NOMO-1 treated with DMSO at 0.1 percent for 48 hours (cell line): ENCODE measurements around the gene NRG3.

Source experiments
- DNase-seq: peaks from one replicate; lab custom pipeline; 2025; ENCODE audit not compliant: unreplicated experiment; lab: John Stamatoyannopoulos, UW

The NRG3 gene

DNA sequence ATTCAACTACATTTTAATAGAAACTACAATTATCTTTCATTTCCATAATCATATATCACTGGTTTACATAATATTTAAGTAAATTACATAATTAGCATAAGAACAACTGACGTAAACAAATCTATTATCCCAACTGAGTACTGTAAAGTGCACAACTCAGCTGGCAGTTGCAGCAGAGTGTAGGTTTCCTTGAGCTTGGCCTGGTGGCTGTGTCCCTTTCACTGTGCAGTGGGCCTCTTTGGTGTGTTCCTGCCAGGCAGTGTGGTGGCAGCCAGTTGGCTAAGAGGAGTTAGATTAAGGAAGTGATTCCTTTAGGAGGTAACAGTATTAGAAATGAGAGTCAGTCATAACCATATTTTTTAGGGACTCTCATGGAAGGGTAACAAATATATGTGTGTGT, 7.0 kb downstream of the NRG3 start:
- no peak for DNase-seq

- no peak for DNase-seq
These were observed 9.9 kb downstream of the NRG3 start for GRCh38 chr10:81884856-81885255.

DNA sequence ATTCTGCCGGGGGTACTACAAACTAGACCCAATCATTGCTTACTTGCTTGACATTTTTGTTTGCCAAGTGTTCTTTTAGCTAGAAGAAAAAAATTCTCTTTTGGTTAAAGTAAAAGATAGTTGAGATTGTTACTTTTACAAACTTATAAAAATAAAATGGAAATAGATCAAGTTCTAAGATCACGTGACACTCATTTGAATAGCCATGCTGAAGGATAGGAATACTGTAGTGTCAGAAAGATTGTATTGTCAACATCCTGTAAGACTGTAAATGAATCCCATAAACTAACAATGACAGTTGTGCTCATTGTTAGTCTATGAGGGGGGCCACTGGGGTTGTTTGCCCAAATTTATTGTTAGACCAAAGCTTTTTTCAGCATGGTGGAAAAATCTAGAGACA, 10.5 kb downstream of the NRG3 start:
- no peak for DNase-seq

- no peak for DNase-seq
These were observed 11.9 kb downstream of the NRG3 start for GRCh38 chr10:81886939-81887338.

DNA sequence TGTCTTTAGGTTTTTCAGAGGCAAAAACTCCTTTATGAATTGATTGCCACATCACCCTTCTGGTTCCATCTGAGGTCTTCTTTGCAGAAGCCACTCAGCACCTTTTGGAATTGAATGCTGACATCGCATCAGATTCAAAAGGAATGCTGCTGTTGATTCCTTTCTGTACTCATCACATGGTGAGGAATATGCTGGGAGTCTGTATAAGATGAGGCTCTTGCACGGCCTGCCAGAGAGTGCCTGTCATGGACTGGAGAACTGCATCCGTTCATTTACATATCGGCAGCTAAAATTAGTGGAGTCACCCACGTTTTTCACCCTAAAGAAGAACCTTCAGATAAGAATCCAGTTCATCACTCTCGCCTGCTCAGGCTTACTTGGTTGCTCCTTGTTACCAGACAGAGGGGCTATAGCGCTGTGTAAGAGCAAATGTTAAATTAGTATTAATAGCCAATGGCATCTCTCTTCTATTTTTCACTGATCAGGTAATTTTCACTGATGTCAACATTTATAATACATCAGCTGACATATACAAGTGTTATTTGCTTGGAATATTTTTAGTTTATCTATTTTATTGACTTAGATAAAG, 14.3 kb downstream of the NRG3 start:
- DNase-seq = no peak

GRCh38 chr10:81894616-81895015, 19.6 kb downstream of the NRG3 start:
- DNase-seq = no peak

DNA sequence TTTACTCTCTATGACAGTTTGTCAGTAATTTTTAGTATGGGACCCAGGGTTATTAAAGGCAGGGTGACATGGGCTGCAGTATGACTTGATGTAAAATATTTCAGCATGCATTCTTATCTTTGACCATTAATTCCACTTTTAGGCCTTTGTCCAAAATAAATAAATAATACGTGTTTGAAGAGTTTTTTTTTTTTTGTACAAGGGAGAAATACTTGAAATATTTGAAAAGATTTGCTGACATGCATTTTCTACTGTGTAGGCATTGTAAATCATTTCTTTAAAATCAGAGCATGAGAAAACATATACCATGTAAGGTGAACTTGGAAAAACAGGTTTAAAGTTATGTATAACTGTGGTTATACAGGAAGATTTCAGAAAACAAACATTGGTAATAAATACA, 23.5 kb downstream of the NRG3 start:
- DNase-seq = no peak

- no peak for DNase-seq
These were observed 26.0 kb downstream of the NRG3 start for GRCh38 chr10:81900989-81901388.

GRCh38 chr10:81903472-81903871, 28.5 kb downstream of the NRG3 start:
- DNase-seq = no peak

GRCh38 chr10:81905161-81905560, 30.2 kb downstream of the NRG3 start:
- no peak for DNase-seq

DNA sequence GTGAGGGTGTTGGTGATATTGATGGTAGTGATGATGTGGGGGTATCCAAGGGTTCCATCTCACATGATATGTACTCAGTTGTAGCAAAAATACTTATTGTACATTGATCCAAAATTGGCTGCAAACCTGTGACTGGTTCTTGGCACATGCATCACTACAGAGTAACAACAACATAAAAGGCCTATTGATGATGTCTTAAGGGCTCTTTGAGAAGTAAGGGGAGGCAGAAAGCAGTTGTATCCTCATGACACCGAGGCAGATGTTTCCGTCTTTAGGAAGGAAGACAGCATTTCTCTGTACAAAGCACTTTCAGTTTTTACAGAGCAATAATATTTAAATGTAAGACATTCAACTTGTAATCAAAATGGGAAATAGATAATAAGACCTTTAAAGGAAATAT, 34.5 kb downstream of the NRG3 start:
- no peak for DNase-seq

- DNase-seq = no peak
These were observed 36.3 kb downstream of the NRG3 start for GRCh38 chr10:81911328-81911727.

GRCh38 chr10:81914736-81915503, 39.9 kb downstream of the NRG3 start:
- DNase-seq = no peak

- no peak for DNase-seq
These were observed 40.5 kb downstream of the NRG3 start for GRCh38 chr10:81915504-81915897.

- no peak for DNase-seq
These were observed 42.7 kb downstream of the NRG3 start for GRCh38 chr10:81917666-81918065.

DNA sequence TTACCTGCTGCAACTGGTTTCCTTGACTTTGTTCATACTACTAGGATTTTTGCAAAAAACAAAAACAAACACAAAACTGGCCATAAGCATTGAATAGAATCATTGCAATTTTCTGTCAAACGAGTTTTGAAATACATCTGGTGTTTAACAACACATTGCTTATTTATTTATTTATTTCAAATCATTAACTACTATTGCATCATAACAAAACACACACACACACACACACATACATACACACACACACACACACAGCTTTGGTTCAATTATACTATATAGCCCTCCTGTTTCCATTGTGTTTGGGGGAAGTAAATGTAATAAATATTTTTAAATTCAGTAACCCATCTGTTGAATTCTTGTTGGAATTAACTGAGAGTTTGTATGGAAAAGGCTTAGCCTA, 43.8 kb downstream of the NRG3 start:
- no peak for DNase-seq

DNA sequence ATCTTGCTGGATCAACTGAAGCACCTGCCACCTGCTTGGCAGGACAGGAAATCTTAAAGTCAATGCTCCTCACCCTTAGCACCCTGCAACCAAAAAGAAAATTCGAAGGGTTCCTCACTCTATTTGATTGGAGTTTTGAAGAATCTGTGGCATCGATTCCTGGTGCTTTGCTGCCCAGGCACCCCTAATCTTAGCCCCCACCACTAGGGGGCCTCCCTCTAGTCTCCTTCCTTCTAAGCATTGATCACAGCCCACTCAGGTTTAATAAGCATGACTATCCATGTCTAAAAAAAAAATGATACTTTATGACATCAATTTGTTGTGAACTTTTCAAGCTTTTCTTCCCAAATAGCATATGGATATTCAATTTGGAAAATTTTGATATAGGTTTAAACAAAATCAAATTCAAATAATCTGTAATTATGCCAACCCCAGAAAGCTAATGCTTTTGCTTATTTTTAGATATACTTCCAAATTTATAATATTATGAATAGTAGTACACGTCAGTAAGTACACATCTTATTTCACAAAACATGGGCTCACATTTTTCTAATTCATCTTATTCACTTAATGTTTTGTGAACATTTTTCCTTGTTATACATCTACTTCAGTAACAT, 45.3 kb downstream of the NRG3 start:
- no peak for DNase-seq

GRCh38 chr10:81928119-81928518, 53.1 kb downstream of the NRG3 start:
- DNase-seq = no peak

DNA sequence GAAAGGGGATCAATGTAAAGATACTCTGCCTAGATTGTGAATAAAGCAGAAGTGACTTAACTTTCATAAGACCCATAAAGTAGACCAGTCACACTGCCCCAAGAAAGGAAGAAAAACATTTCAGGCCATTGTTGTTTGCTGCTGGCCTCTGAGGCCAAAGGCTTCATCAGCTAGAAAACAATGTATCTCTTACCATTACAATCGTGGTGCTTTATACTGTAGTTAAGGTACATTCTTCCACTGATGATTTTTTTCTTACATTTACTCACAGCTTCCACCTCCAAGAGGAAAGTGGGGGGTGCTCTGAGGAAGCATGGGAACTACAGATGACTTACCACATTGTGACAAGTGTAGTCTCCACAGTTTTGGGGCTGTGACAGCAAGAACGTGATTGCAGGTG, 68.6 kb downstream of the NRG3 start:
- no peak for DNase-seq

GRCh38 chr10:81944609-81945008, 69.6 kb downstream of the NRG3 start:
- DNase-seq = no peak

- DNase-seq = no peak
These were observed 74.3 kb downstream of the NRG3 start for GRCh38 chr10:81949283-81949682.

DNA sequence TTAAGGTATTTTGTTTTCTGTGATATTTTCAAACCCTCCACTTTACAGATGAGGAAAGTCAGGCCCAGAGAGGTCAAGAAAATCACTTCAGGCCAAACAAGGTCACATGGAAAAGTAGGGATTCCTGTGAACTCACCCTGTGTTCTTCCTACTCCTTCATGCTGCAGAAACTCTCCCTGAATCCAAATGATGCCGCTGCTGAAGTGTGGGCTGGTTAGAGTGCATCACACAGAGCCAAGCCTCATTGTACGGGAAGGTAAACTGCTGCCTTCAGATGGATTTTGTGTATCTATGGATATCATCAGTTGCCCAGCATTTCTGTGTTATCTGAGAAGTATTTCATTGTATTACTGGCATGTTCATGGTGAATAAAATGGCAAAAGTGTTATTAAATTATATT, 75.4 kb downstream of the NRG3 start:
- DNase-seq = no peak

GRCh38 chr10:81953420-81953819, 78.4 kb downstream of the NRG3 start:
- no peak for DNase-seq
